HCT116 (cell line): Measurements from ENCODE around the gene SLC25A47.

Experiments used
- CEBPB ChIP-seq: IDR thresholded peaks from 2 replicates; pipeline ENCODE4 v1.6.1; 2012; ENCODE audit warnings: low read depth
- EZH2 ChIP-seq: fragments of 200-600 bp; sonication (generic); IDR thresholded peaks from 2 replicates; pipeline ENCODE4 v1.6.1; 2017; ENCODE audit warnings: antibody characterized with exemption, mixed run types
- TF ChIP-seq, protein P1 (sequence below), 3 experiments: fragments of 200-600 bp in 1 of 3; sonication (generic) in 1 of 3; IDR thresholded peaks in 2 of 3; conservative IDR thresholded peaks in 1 of 3; 2 replicates each; pipeline ENCODE4 v1.5.1; 2012 to 2017; ENCODE audit warnings: low read depth in 2 of 3, low read length in 2 of 3, antibody characterized with exemption in 1 of 3, borderline replicate concordance in 1 of 3, control low read depth in 1 of 3, mild to moderate bottlenecking in 1 of 3, mixed read lengths in 1 of 3, mixed run types in 1 of 3, moderate library complexity in 1 of 3; ENCODE audit not compliant: insufficient read depth in 1 of 3

DNA sequence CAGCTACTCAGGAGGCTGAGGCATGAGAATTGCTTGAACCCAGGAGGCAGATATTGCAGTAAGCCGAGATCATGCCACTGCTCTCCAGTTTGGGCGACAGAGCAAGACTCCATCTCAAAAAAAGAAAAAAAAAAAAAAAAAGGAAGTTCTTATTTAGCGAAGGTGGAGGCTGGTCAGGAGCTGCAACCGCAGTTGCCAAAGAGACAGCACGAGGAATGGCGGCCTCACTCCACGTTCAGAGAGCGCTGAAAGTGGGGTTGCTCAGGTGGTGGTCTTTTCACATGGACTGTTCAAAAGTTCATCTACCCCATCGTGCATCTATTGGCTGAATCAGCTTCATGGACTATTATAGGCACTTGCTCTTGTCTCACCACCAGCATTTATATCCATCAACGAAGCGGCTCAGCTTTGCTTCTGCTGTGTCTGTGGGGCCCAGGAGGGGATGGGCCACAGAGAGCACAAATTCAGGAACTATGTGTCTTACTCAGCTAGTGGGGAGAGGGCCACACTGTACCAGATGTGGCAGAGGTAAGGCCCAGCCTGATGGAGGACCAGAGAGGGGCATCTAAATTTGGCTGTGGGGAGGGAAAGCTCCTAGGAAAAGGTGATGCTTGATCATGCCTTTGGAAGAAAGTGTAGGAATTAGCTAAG is 27.3 kb downstream of the SLC25A47 start:
- TF ChIP-seq, protein P1, sequence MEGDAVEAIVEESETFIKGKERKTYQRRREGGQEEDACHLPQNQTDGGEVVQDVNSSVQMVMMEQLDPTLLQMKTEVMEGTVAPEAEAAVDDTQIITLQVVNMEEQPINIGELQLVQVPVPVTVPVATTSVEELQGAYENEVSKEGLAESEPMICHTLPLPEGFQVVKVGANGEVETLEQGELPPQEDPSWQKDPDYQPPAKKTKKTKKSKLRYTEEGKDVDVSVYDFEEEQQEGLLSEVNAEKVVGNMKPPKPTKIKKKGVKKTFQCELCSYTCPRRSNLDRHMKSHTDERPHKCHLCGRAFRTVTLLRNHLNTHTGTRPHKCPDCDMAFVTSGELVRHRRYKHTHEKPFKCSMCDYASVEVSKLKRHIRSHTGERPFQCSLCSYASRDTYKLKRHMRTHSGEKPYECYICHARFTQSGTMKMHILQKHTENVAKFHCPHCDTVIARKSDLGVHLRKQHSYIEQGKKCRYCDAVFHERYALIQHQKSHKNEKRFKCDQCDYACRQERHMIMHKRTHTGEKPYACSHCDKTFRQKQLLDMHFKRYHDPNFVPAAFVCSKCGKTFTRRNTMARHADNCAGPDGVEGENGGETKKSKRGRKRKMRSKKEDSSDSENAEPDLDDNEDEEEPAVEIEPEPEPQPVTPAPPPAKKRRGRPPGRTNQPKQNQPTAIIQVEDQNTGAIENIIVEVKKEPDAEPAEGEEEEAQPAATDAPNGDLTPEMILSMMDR (IDR thresholded peaks at IDR 0.05 in 2 of 3, conservative IDR thresholded peaks at IDR 0.05 in 1 of 3; ENCODE audit: borderline replicate concordance in 1 of 3, insufficient read depth in 1 of 3, low read depth in 2 of 3, low read length in 2 of 3) = no peak
- TF ChIP-seq EZH2 (no peak), CEBPB (no peak)
